ENCODE measurements around the gene WFIKKN1. TPM values are rescaled to one million over a fixed set of nuclear protein-coding genes. Genes with fewer than 3 reads are reported as not detected.
A peak's percentile ranks its signal among the peaks of the same experiment; 100 is the strongest.

The WFIKKN1 gene
- total and polyA plus RNA-seq, 2 of the 13 experiments (the other 11 are each of a cell fraction or from before 2014, with no cell fraction given), result 1.7 to 4.9 TPM

DNA sequence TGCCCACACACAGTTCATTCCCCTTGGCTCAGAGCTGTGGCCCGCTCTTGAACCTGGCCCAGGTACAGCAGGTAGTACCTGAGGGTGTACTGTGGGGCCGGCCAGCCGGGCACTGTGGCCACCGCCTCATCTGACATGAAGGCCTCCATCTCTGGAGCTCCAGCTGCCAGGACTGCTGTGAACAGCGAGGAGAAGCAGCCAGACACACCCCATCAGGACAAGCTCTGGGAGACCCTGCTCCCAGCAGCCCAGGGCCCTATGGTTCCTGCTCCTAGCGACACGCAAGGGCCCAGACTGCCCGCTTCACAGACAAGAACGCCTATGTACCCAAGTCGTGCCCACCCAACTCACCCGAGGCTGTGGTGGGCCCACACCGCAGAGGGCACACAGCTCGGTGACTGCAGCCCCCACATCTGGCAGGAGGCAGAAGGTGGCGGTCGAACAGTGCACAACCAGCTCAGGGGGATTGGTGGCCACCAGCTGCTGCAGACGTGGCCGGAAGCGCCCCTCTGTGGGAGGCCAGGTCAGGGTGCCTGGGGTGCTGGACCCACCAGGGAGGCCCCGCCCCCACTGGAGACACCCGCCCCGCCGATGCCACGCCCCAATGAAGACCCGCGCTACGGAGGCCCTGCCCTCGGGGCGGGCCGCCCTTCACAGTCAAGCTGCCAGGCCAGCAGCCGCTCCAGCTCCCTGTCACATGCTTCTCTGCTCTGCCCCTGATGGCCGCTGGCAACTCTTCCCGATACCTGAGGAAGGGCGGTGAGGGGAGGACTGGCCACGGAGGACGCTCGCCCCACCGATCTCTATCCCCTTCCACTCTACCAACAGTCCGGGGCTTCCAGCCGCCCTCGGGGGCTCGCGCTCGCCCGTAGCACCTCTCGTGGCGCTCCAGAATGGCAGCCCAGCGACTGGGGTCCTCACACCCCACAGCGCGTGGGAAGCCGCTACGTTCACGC lies 48.4 kb downstream of the WFIKKN1 start (continued):
- no peak for TF ChIP-seq PRDM4 (CRISPR knock-in tag; IDR thresholded peaks at IDR 0.05; ENCODE audit: borderline replicate concordance)
- TF ChIP-seq NFE2 (CRISPR knock-in tag; IDR thresholded peaks at IDR 0.05), result no peak
- no peak for TF ChIP-seq ZNF879 (CRISPR knock-in tag; IDR thresholded peaks at IDR 0.05)
- no peak for TF ChIP-seq ZSCAN29 (CRISPR knock-in tag; conservative IDR thresholded peaks at IDR 0.05)
- TF ChIP-seq ZFP36L2 (CRISPR knock-in tag; IDR thresholded peaks at IDR 0.05), result no peak
- TF ChIP-seq, protein P1, sequence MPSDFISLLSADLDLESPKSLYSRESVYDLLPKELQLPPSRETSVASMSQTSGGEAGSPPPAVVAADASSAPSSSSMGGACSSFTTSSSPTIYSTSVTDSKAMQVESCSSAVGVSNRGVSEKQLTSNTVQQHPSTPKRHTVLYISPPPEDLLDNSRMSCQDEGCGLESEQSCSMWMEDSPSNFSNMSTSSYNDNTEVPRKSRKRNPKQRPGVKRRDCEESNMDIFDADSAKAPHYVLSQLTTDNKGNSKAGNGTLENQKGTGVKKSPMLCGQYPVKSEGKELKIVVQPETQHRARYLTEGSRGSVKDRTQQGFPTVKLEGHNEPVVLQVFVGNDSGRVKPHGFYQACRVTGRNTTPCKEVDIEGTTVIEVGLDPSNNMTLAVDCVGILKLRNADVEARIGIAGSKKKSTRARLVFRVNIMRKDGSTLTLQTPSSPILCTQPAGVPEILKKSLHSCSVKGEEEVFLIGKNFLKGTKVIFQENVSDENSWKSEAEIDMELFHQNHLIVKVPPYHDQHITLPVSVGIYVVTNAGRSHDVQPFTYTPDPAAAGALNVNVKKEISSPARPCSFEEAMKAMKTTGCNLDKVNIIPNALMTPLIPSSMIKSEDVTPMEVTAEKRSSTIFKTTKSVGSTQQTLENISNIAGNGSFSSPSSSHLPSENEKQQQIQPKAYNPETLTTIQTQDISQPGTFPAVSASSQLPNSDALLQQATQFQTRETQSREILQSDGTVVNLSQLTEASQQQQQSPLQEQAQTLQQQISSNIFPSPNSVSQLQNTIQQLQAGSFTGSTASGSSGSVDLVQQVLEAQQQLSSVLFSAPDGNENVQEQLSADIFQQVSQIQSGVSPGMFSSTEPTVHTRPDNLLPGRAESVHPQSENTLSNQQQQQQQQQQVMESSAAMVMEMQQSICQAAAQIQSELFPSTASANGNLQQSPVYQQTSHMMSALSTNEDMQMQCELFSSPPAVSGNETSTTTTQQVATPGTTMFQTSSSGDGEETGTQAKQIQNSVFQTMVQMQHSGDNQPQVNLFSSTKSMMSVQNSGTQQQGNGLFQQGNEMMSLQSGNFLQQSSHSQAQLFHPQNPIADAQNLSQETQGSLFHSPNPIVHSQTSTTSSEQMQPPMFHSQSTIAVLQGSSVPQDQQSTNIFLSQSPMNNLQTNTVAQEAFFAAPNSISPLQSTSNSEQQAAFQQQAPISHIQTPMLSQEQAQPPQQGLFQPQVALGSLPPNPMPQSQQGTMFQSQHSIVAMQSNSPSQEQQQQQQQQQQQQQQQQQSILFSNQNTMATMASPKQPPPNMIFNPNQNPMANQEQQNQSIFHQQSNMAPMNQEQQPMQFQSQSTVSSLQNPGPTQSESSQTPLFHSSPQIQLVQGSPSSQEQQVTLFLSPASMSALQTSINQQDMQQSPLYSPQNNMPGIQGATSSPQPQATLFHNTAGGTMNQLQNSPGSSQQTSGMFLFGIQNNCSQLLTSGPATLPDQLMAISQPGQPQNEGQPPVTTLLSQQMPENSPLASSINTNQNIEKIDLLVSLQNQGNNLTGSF (CRISPR knock-in tag; IDR thresholded peaks at IDR 0.05), result no peak
- peak; percentile 35; the same call in 1 of the 2 replicates for TF ChIP-seq ZNF614 (CRISPR knock-in tag; IDR thresholded peaks at IDR 0.05; ENCODE audit: borderline replicate concordance)
- no peak for TF ChIP-seq ZSCAN25 (CRISPR knock-in tag; IDR thresholded peaks at IDR 0.05)
- TF ChIP-seq MYPOP (CRISPR knock-in tag; IDR thresholded peaks at IDR 0.05), result no peak
- TF ChIP-seq EP300 (IDR thresholded peaks at IDR 0.05; ENCODE audit: low read depth in 2 of 2, low read length in 2 of 2), result no peak
- TF ChIP-seq EP300 (CRISPR knock-in tag; IDR thresholded peaks at IDR 0.05; ENCODE audit: borderline replicate concordance), result no peak
- no peak for TF ChIP-seq ZNF333 (CRISPR knock-in tag; IDR thresholded peaks at IDR 0.05; ENCODE audit: borderline replicate concordance)
- no peak for TF ChIP-seq ZNF552 (CRISPR knock-in tag; IDR thresholded peaks at IDR 0.05; ENCODE audit: borderline replicate concordance)
- TF ChIP-seq PAXIP1 (CRISPR knock-in tag; conservative IDR thresholded peaks at IDR 0.05), result peak; percentile 55
- TF ChIP-seq ZNF329 (CRISPR knock-in tag; IDR thresholded peaks at IDR 0.05; ENCODE audit: low read depth), result no peak
- TF ChIP-seq RARG (CRISPR knock-in tag; IDR thresholded peaks at IDR 0.05; ENCODE audit: low read depth), result no peak
